GM12878 (cell line): ENCODE data around the gene SLC12A1. TPM values are rescaled to one million over a fixed set of nuclear protein-coding genes. Genes with fewer than 3 reads are reported as not detected.

Experiments
- ATAC-seq: fragments of 200-7000 bp; cut with Tn5 transposase; 3 replicates; pipeline ENCODE4 v1.9.1; 2020; ENCODE audit warnings: mild to moderate bottlenecking, moderate library complexity
- BruUV-seq: library from RNA; stranded (reverse); fragments of 400-500 nt; replicated peaks from 2 replicates; lab custom pipeline; 2021; lab: Mats Ljungman, UMichigan
- CTCF ChIA-PET: fragments of 300-600 bp; sonication (Branson Sonifier 250); formaldehyde crosslinking; extraction: SDS; loops from one replicate; lab custom pipeline; 2021; ENCODE audit warnings: inconsistent platforms; lab: Yijun Ruan, JAX
- POLR2A ChIA-PET: fragments of 350-600 bp; formaldehyde crosslinking; extraction: SDS; loops from one replicate; lab custom pipeline; 2021; ENCODE audit warnings: inconsistent platforms; lab: Charles Lee
- RAD21 ChIA-PET: fragments of 300-600 bp; sonication (Branson Sonifier 250); formaldehyde crosslinking; loops from one replicate; lab custom pipeline; 2023; ENCODE audit warnings: antibody characterized with exemption; ENCODE audit not compliant: unreplicated experiment; lab: Charles Lee
- SMC1A ChIA-PET: fragments of 300-600 bp; sonication (Branson Sonifier 250); formaldehyde crosslinking; loops from one replicate; lab custom pipeline; 2023; ENCODE audit not compliant: unreplicated experiment, uncharacterized antibody; lab: Charles Lee
- DNase-seq: peaks from one replicate; pipeline ENCODE4 v3.0.0-alpha.2; 2011; ENCODE audit warnings: low read depth, low spot score
- FAIRE-seq: peaks from 3 replicates; lab custom pipeline; 2011; peaks lifted over from hg19 to GRCh38; lab: Jason Lieb, UNC
- H2AFZ ChIP-seq: 2 replicates; pipeline ENCODE4 v1.6.0; 2011; ENCODE audit warnings: low read depth, low read length, control low read depth; ENCODE audit not compliant: control insufficient read depth
- H3K27ac ChIP-seq: 2 replicates; pipeline ENCODE4 v1.5.1; 2011; ENCODE audit warnings: control low read depth; ENCODE audit not compliant: control insufficient read depth, insufficient read depth
- H3K27me3 ChIP-seq, 2 experiments: replicated peaks in 1 of 2; 2 replicates each; pipeline versions ENCODE4 v1.6.0 to v1.6.1; 2011; ENCODE audit warnings: low read length in 1 of 2; ENCODE audit not compliant: control insufficient read depth in 2 of 2, insufficient read depth in 2 of 2
- H3K36me3 ChIP-seq, 2 experiments: 2 replicates each; pipeline ENCODE4 v1.5.1; 2011; ENCODE audit warnings: low read length in 1 of 2; ENCODE audit not compliant: control insufficient read depth in 2 of 2, insufficient read depth in 2 of 2
- H3K4me1 ChIP-seq: 2 replicates; pipeline ENCODE4 v1.6.1; 2011; ENCODE audit warnings: mild to moderate bottlenecking, low read length, moderate library complexity, mixed read lengths; ENCODE audit not compliant: control insufficient read depth, insufficient read depth
- H3K4me2 ChIP-seq: 2 replicates; pipeline ENCODE4 v1.6.0; 2011; ENCODE audit warnings: control low read depth; ENCODE audit not compliant: control insufficient read depth, insufficient read depth
- H3K4me3 ChIP-seq: fragments of 200-600 bp; sonication (generic); 2 replicates; pipeline ENCODE4 v1.5.1; 2016
- H3K79me2 ChIP-seq: 2 replicates; pipeline ENCODE4 v1.6.0; 2011; ENCODE audit warnings: low read length; ENCODE audit not compliant: control insufficient read depth, insufficient read depth
- H3K9ac ChIP-seq: 2 replicates; pipeline ENCODE4 v1.8.0; 2011; ENCODE audit warnings: low read length, control low read depth, mixed read lengths; ENCODE audit not compliant: control insufficient read depth, insufficient read depth
- H3K9me3 ChIP-seq: replicated peaks from 3 replicates; pipeline ENCODE4 v1.5.1; 2011; ENCODE audit warnings: mild to moderate bottlenecking, low read length; ENCODE audit not compliant: control insufficient read depth, insufficient read depth
- H4K20me1 ChIP-seq: 2 replicates; pipeline ENCODE4 v1.6.0; 2011; ENCODE audit not compliant: control insufficient read depth, insufficient read depth
- BACH1 ChIP-seq: fragments of 450-650 bp; IDR thresholded peaks from 2 replicates; pipeline ENCODE4 v1.6.1; 2017; ENCODE audit warnings: mild to moderate bottlenecking, borderline replicate concordance
- BCL3 ChIP-seq: IDR thresholded peaks from 2 replicates; pipeline ENCODE4 v1.6.1; 2011; ENCODE audit warnings: borderline replicate concordance, low read depth, mild to moderate bottlenecking, moderate library complexity, low read length; ENCODE audit not compliant: insufficient read depth, poor library complexity, severe bottlenecking
- CBFB ChIP-seq: IDR thresholded peaks from 2 replicates; pipeline ENCODE4 v1.6.1; 2016; ENCODE audit warnings: antibody characterized with exemption, low read depth
- CEBPB ChIP-seq, 2 experiments: fragments of 150-350 bp in 1 of 2; IDR thresholded peaks; 2 replicates each; pipeline ENCODE4 v1.6.1; 2012 to 2014; ENCODE audit warnings: low read depth in 2 of 2, low read length in 2 of 2, borderline replicate concordance in 1 of 2, inconsistent platforms in 1 of 2
- E2F4 ChIP-seq: IDR thresholded peaks from 2 replicates; pipeline ENCODE4 v1.6.1; 2012; ENCODE audit warnings: low read depth, low read length, improper control_type of control experiment
- LARP7 ChIP-seq: fragments of 450-650 bp; IDR thresholded peaks from 2 replicates; pipeline ENCODE4 v1.6.1; 2017; ENCODE audit warnings: mild to moderate bottlenecking
- MAX ChIP-seq: IDR thresholded peaks from 2 replicates; pipeline ENCODE4 v1.6.1; 2012; ENCODE audit warnings: low read depth, low read length, improper control_type of control experiment
- NKRF ChIP-seq: fragments of 450-650 bp; conservative IDR thresholded peaks from 2 replicates; pipeline ENCODE4 v1.6.1; 2017; ENCODE audit warnings: mild to moderate bottlenecking, moderate library complexity
- POLR2AphosphoS2 ChIP-seq: IDR thresholded peaks from 2 replicates; pipeline ENCODE4 v1.6.1; 2011; ENCODE audit warnings: low read depth, mild to moderate bottlenecking, low read length, improper control_type of control experiment, moderate library complexity
- RB1 ChIP-seq: fragments of 450-650 bp; formaldehyde crosslinking; IDR thresholded peaks from 2 replicates; pipeline ENCODE4 v1.6.1; 2017; ENCODE audit warnings: mild to moderate bottlenecking, borderline replicate concordance
- RUNX3 ChIP-seq: IDR thresholded peaks from 2 replicates; pipeline ENCODE4 v1.6.1; 2012; ENCODE audit warnings: low read length, inconsistent platforms
- SPI1 ChIP-seq: IDR thresholded peaks from 2 replicates; pipeline ENCODE4 v1.6.1; 2011; ENCODE audit warnings: low read depth, mild to moderate bottlenecking, low read length, moderate library complexity, borderline replicate concordance; ENCODE audit not compliant: insufficient read depth
- SUPT20H ChIP-seq: IDR thresholded peaks from 2 replicates; pipeline ENCODE4 v1.6.1; 2011; ENCODE audit warnings: low read depth, mild to moderate bottlenecking, low read length, moderate library complexity, borderline replicate concordance; ENCODE audit not compliant: control insufficient read depth
- WRNIP1 ChIP-seq: IDR thresholded peaks from 2 replicates; pipeline ENCODE4 v1.6.1; 2011; ENCODE audit warnings: low read depth, low read length, improper control_type of control experiment, borderline replicate concordance
- YY1 ChIP-seq: IDR thresholded peaks from 2 replicates; pipeline ENCODE4 v1.6.1; 2011; ENCODE audit warnings: low read depth, mild to moderate bottlenecking, low read length
- ZNF217 ChIP-seq: fragments of 450-650 bp; IDR thresholded peaks from 2 replicates; pipeline ENCODE4 v1.6.1; 2017; ENCODE audit warnings: antibody characterized with exemption, mild to moderate bottlenecking
- WGBS: methylation state at CpG from one replicate; pipeline ENCODE4 v1.1.6; 2016; ENCODE audit warnings: low lambda C conversion rate; ENCODE audit not compliant: insufficient replicate concordance, insufficient coverage; ENCODE audit errors: missing lambda C conversion rate; 5-methylcytosine and 5-hydroxymethylcytosine counted together
- in situ Hi-C: fragments of 300-500 bp; cut with MboI; formaldehyde crosslinking; loops from 9 replicates; pipeline ENCODE4 v1.14.3; 2018; ENCODE audit warnings: mixed read lengths
- intact Hi-C: fragments of 100-400 bp; cut with micrococcal nuclease; formaldehyde crosslinking; loops from one replicate; pipeline ENCODE4 v1.14.2; 2022; ENCODE audit not compliant: unreplicated experiment
- polyA plus RNA-seq, 11 experiments: library from polyadenylated mRNA; depleted of rRNA in 4 of 11; unstranded in 6 of 11; stranded (reverse) in 5 of 11; fragments of >200 nt; fragmentation: Nextera tagmentation in 4 of 11; fragmentation: Illumina TruSeq in 1 of 11; extraction: Ambion mirVana in 4 of 11; extraction: Trizol in 1 of 11; gene quantifications; 1 replicate in 1 of 11; 2 replicates in 10 of 11; pipeline versions ENCODE4 v1.2.1 to v1.2.3, GENCODE V29; 2011 to 2016; ENCODE audit warnings: inconsistent platforms in 2 of 11, missing spikeins in 2 of 11, low read depth in 1 of 11
- total RNA-seq, 4 experiments: library from RNA; depleted of rRNA in 3 of 4; stranded (reverse); fragments of >200 nt in 3 of 4; fragmentation: Illumina TruSeq in 1 of 4; extraction: Trizol in 1 of 4; gene quantifications; 2 replicates each; pipeline versions ENCODE4 v1.2.1 to v1.2.3, GENCODE V29; 2013 to 2021

Gene SLC12A1
- total and polyA plus RNA-seq, 10 of the 15 experiments (the other 5 are each of a cell fraction or from before 2014, with no cell fraction given), result under 0.01 TPM; not detected in 9

GRCh38 chr15:48177766-48178647 is 28.1 kb upstream of the SLC12A1 start, which contains the start of gene MYEF2:
Gene MYEF2, minus strand, starts transcription at chr15:48178295. Its CDS starts 58 bp downstream, at chr15:48178237.
- peak within 1 kb of the TSS; percentile 81 for H3K9ac ChIP-seq
- H3K27me3 ChIP-seq, result no peaks in the 10 kb centered on the region
- H3K9me3 ChIP-seq, result peaks cover 3% of the 10 kb centered on the region; the same call in 2 of the 3 replicates
- H3K27ac ChIP-seq, result peak within 1 kb of the TSS; percentile 65
- H3K36me3 ChIP-seq, result no peaks in the 10 kb centered on the region; a peak in 1 of 4 replicates
- ChIA-PET RAD21 (interaction anchor here (0.6 to 1.5 kb wide), 5 partner anchors 15 to 65 kb away, joined by 3 to 5 read pairs (median 3); no protein-coding TSS in a partner anchor), SMC1A (interaction anchor here (0.7 to 2.0 kb wide), 3 partner anchors 9 to 37 kb away, joined by 4 to 8 read pairs (median 4); no protein-coding TSS in a partner anchor), CTCF (interaction anchor here (0.6 to 1.9 kb wide), 4 partner anchors 93 to 798 kb away, joined by 3 to 5 read pairs (median 3); no protein-coding TSS in a partner anchor), POLR2A (interaction anchor here (0.9 kb wide), 1 partner anchor 154 kb away, joined by 3 read pairs; the partner anchor contains the start of gene DUT)
- DNase-seq (peak; percentile 7), FAIRE-seq (no peak), ATAC-seq (peak; percentile 88)
- peak within 1 kb of the TSS; percentile 95 for H2AFZ ChIP-seq
- no peaks in the 10 kb centered on the region for H4K20me1 ChIP-seq
- H3K4me2 ChIP-seq, result peak within 1 kb of the TSS; percentile 85
- H3K4me1 ChIP-seq, result peaks cover 15% of the 10 kb centered on the region; the same call in 1 of the 2 replicates
- 3% methylated on average over 61 of the region's 71 CpGs for WGBS
- intact Hi-C loops (no loop called here), in situ Hi-C loops (no loop called here)
- peaks cover 33% of the 10 kb centered on the region for H3K79me2 ChIP-seq
- no TSS peak for BruUV-seq
- peak within 1 kb of the TSS; percentile 92 for H3K4me3 ChIP-seq
- TF ChIP-seq YY1 (peak; percentile 96), WRNIP1 (no peak), MAX (peak; percentile 82), CEBPB (IDR thresholded peaks at IDR 0.05; ENCODE audit: borderline replicate concordance in 1 of 2, low read depth in 2 of 2, low read length in 2 of 2) (no peak), NKRF (peak; percentile 58; the same call in 1 of the 2 replicates), SPI1 (no peak), RUNX3 (no peak), BCL3 (no peak), SUPT20H (no peak), CBFB (peak; percentile 80), ZNF217 (0 out of 2 replicates have a peak, but pooled peaks have one; percentile 16), E2F4 (peak; percentile 87), RB1 (peak; percentile 69; the same call in 1 of the 2 replicates), LARP7 (peak; percentile 78), BACH1 (0 out of 2 replicates have a peak, but pooled peaks have one; percentile 33), POLR2AphosphoS2 (no peak)
